WTC11 (cell line): ENCODE results near the gene CFAP100. TPM values are rescaled to one million over a fixed set of nuclear protein-coding genes. Genes with fewer than 3 reads are reported as not detected.

Experiments
- AR ChIP-seq: fragments of 250-450 bp; sonication (Bioruptor Pico); IDR thresholded peaks from 2 replicates; pipeline ENCODE4 v1.9.0; 2021; ENCODE audit warnings: mild to moderate bottlenecking
- ARID4B ChIP-seq: sonication (generic); formaldehyde crosslinking; IDR thresholded peaks from 2 replicates; pipeline ENCODE4 v1.8.0; 2023; ENCODE audit warnings: missing genetic modification reagents, mild to moderate bottlenecking, borderline replicate concordance
- ATF2 ChIP-seq: sonication (generic); formaldehyde crosslinking; IDR thresholded peaks from 2 replicates; pipeline ENCODE4 v1.8.1; 2022; ENCODE audit warnings: low read depth, missing genetic modification reagents, borderline replicate concordance
- CBFB ChIP-seq: sonication (generic); formaldehyde crosslinking; IDR thresholded peaks from 2 replicates; pipeline ENCODE4 v1.8.1; 2022; ENCODE audit warnings: mild to moderate bottlenecking, low read depth, missing genetic modification reagents
- CREB1 ChIP-seq: sonication (generic); formaldehyde crosslinking; IDR thresholded peaks from 2 replicates; pipeline ENCODE4 v1.8.0; 2023; ENCODE audit warnings: mild to moderate bottlenecking, missing genetic modification reagents
- FOXP1 ChIP-seq: sonication (generic); formaldehyde crosslinking; IDR thresholded peaks from 2 replicates; pipeline ENCODE4 v1.8.0; 2022; ENCODE audit warnings: missing genetic modification reagents, mild to moderate bottlenecking, moderate library complexity, borderline replicate concordance
- IRF1 ChIP-seq: sonication (generic); formaldehyde crosslinking; IDR thresholded peaks from 2 replicates; pipeline ENCODE4 v1.8.0; 2023; ENCODE audit warnings: missing genetic modification reagents
- KAT7 ChIP-seq: sonication (generic); formaldehyde crosslinking; IDR thresholded peaks from 2 replicates; pipeline ENCODE4 v1.8.1; 2023; ENCODE audit warnings: missing genetic modification reagents, mild to moderate bottlenecking, borderline replicate concordance
- MYBL2 ChIP-seq: sonication (generic); formaldehyde crosslinking; IDR thresholded peaks from 2 replicates; pipeline ENCODE4 v1.8.1; 2023; ENCODE audit warnings: mild to moderate bottlenecking, moderate library complexity, missing genetic modification reagents
- NR3C1 ChIP-seq: sonication (generic); formaldehyde crosslinking; conservative IDR thresholded peaks from 2 replicates; pipeline ENCODE4 v1.8.1; 2023; ENCODE audit warnings: low read depth, mild to moderate bottlenecking, missing genetic modification reagents
- PREB ChIP-seq: sonication (generic); formaldehyde crosslinking; IDR thresholded peaks from 2 replicates; pipeline ENCODE4 v1.8.1; 2022; ENCODE audit warnings: mild to moderate bottlenecking, missing genetic modification reagents, moderate library complexity, borderline replicate concordance
- RELA ChIP-seq: sonication (generic); formaldehyde crosslinking; IDR thresholded peaks from 2 replicates; pipeline ENCODE4 v1.8.1; 2022; ENCODE audit warnings: missing genetic modification reagents, mild to moderate bottlenecking, borderline replicate concordance
- SP1 ChIP-seq: sonication (generic); formaldehyde crosslinking; conservative IDR thresholded peaks from 2 replicates; pipeline ENCODE4 v1.8.1; 2022; ENCODE audit warnings: missing genetic modification reagents
- TEAD4 ChIP-seq: sonication (generic); formaldehyde crosslinking; IDR thresholded peaks from 2 replicates; pipeline ENCODE4 v1.8.0; 2022; ENCODE audit warnings: mild to moderate bottlenecking, missing genetic modification reagents
- TP53 ChIP-seq: sonication (generic); formaldehyde crosslinking; IDR thresholded peaks from 2 replicates; pipeline ENCODE4 v1.8.1; 2023; ENCODE audit warnings: mild to moderate bottlenecking, missing genetic modification reagents
- ZNF219 ChIP-seq: sonication (generic); formaldehyde crosslinking; IDR thresholded peaks from 2 replicates; pipeline ENCODE4 v1.8.0; 2023; ENCODE audit warnings: missing genetic modification reagents, mild to moderate bottlenecking, borderline replicate concordance
- ZNF263 ChIP-seq: sonication (generic); formaldehyde crosslinking; IDR thresholded peaks from 2 replicates; pipeline ENCODE4 v1.8.1; 2022; ENCODE audit warnings: low read depth, mild to moderate bottlenecking, moderate library complexity, missing genetic modification reagents
- ZNF423 ChIP-seq: fragments of 250-450 bp; sonication (Bioruptor Pico); IDR thresholded peaks from 2 replicates; pipeline ENCODE4 v2.1.2; 2022; ENCODE audit warnings: mild to moderate bottlenecking, moderate library complexity
- ZNF512 ChIP-seq: sonication (generic); formaldehyde crosslinking; IDR thresholded peaks from 2 replicates; pipeline ENCODE4 v1.8.1; 2022; ENCODE audit warnings: missing genetic modification reagents, borderline replicate concordance
- ZNF532 ChIP-seq: fragments of 250-450 bp; sonication (Bioruptor Pico); IDR thresholded peaks from 2 replicates; pipeline ENCODE4 v1.9.0; 2021; ENCODE audit warnings: mild to moderate bottlenecking, borderline replicate concordance
- ZNF671 ChIP-seq: fragments of 250-450 bp; sonication (Bioruptor Pico); IDR thresholded peaks from 2 replicates; pipeline ENCODE4 v1.8.0; 2021; ENCODE audit warnings: mild to moderate bottlenecking
- total RNA-seq: library from RNA; stranded (reverse); gene quantifications from 3 replicates; pipeline ENCODE4 v1.2.3, GENCODE V29; 2021

CFAP100 gene
- total RNA-seq, 1 experiment from 2014 or later = not detected

- TF ChIP-seq ZNF512 (no peak), ZNF219 (CRISPR knock-in tag) (no peak), NR3C1 (no peak), PREB (no peak), ZNF532 (CRISPR knock-in tag) (no peak), AR (CRISPR knock-in tag) (no peak), FOXP1 (CRISPR knock-in tag) (0 out of 2 replicates have a peak, but pooled peaks have one; percentile 62), TP53 (CRISPR knock-in tag) (no peak), MYBL2 (CRISPR knock-in tag) (no peak), TEAD4 (CRISPR knock-in tag) (no peak), ZNF263 (no peak), RELA (CRISPR knock-in tag) (no peak), IRF1 (CRISPR knock-in tag) (no peak), SP1 (CRISPR knock-in tag) (0 out of 2 replicates have a peak, but pooled peaks have one; percentile 48), CBFB (CRISPR knock-in tag) (no peak), ZNF671 (no peak), ZNF423 (CRISPR knock-in tag) (no peak), ATF2 (no peak), KAT7 (no peak), ARID4B (CRISPR knock-in tag) (0 out of 2 replicates have a peak, but pooled peaks have one; percentile 66), CREB1 (CRISPR knock-in tag) (peak; percentile 59; the same call in 1 of the 2 replicates)
Observed at GRCh38 chr3:126394179-126394976, at the start of gene CFAP100 (continued).
